Esophagus squamous epithelium (tissue), 5 donors: ENCODE measurements around the gene PODXL. TPM values are rescaled to one million over a fixed set of nuclear protein-coding genes. Genes with fewer than 3 reads are reported as not detected.

ENCODE experiments used
- DNase-seq: peaks from one replicate; lab custom pipeline; 2025; lab: John Stamatoyannopoulos, UW
- H3K27ac ChIP-seq, 4 donors: fragments of 200-600 bp; sonication (generic); one replicate each; pipeline ENCODE4 v1.5.1; 2016 to 2019; ENCODE audit warnings: mild to moderate bottlenecking in 1 of 4
- H3K27me3 ChIP-seq, 4 donors: fragments of 200-600 bp; sonication (generic); 1 replicate in 3 of 4; 2 replicates in 1 of 4; pipeline versions ENCODE4 v1.5.1 to v1.6.0; 2017 to 2021; ENCODE audit warnings: antibody characterized with exemption in 1 of 4
- H3K36me3 ChIP-seq, 3 donors: fragments of 200-600 bp; sonication (generic); one replicate each; pipeline ENCODE4 v1.5.1; 2016 to 2019
- H3K4me1 ChIP-seq, 3 donors: fragments of 200-600 bp; sonication (generic); one replicate each; pipeline ENCODE4 v1.5.1; 2017 to 2019
- H3K4me3 ChIP-seq, 4 donors: fragments of 200-600 bp; sonication (generic); 1 replicate in 3 of 4; 2 replicates in 1 of 4; pipeline ENCODE4 v1.5.1; 2016 to 2019; ENCODE audit warnings: mild to moderate bottlenecking in 2 of 4, moderate library complexity in 1 of 4
- H3K9me3 ChIP-seq, 3 donors: fragments of 200-600 bp; sonication (generic); one replicate each; pipeline ENCODE4 v1.5.1; 2016 to 2019
- CTCF ChIP-seq, 6 experiments: fragments of 450-650 bp in 4 of 6; fragments of 200-600 bp in 2 of 6; sonication (generic) in 2 of 6; IDR thresholded peaks; one replicate each; pipeline ENCODE4 v1.5.1; 2016 to 2019; ENCODE audit warnings: antibody characterized with exemption in 6 of 6, mild to moderate bottlenecking in 4 of 6, moderate library complexity in 4 of 6
- POLR2A ChIP-seq, 4 donors: fragments of 450-650 bp; IDR thresholded peaks; one replicate each; pipeline ENCODE4 v1.6.1; 2017; ENCODE audit warnings: antibody characterized with exemption in 4 of 4, mild to moderate bottlenecking in 4 of 4, moderate library complexity in 3 of 4
- WGBS, 2 donors: methylation state at CpG; one replicate each; pipeline ENCODE4 v1.1.5; 2018; 5-methylcytosine and 5-hydroxymethylcytosine counted together
- intact Hi-C: fragments of 100-400 bp; cut with DNase I; formaldehyde crosslinking; loops from one replicate; pipeline ENCODE4 v1.15.0; 2022
- total RNA-seq, 4 donors: library from RNA; depleted of rRNA; stranded (reverse); fragments of >200 nt; gene quantifications; one replicate each; pipeline ENCODE4 v1.1.0, GENCODE V29; 2016
- donor health status: DM: yes; HTN: yes; CAD: no.

The PODXL gene
- total RNA-seq, 4 donors from 2014 or later: 5.0 to 22.3 (median 7.6) TPM

- no peaks in the 10 kb centered on the region for H3K36me3 ChIP-seq
- no peak overlapping the region for H3K4me3 ChIP-seq
- intact Hi-C loops: no loop called here
- peaks cover 0 to 23% (median 3%) of the 10 kb centered on the region in 3 donors for H3K4me1 ChIP-seq
- peaks cover 0 to 9% (median 0%) of the 10 kb centered on the region in 4 donors for H3K27me3 ChIP-seq
- H3K27ac ChIP-seq: no peak overlapping the region
- no peaks in the 10 kb centered on the region for H3K9me3 ChIP-seq
- DNase-seq: no peak
- WGBS, 2 donors: 74 to 76% methylated on average over 13 to 14 of the region's 15 CpGs
- no peak for TF ChIP-seq POLR2A (IDR thresholded peaks at IDR 0.05)
Observed at GRCh38 chr7:131511774-131512535, 44.5 kb downstream of the PODXL start.

GRCh38 chr7:131511071-131511470 is 45.4 kb downstream of the PODXL start:
- Histone ChIP-seq H3K27ac (no peak overlapping the region), H3K36me3 (no peaks in the 10 kb centered on the region), H3K9me3 (no peaks in the 10 kb centered on the region), H3K4me3 (no peak overlapping the region), H3K27me3 (peaks cover 0 to 9% (median 0%) of the 10 kb centered on the region in 4 donors), H3K4me1 (peaks cover 0 to 23% (median 3%) of the 10 kb centered on the region in 3 donors)
- no peak for TF ChIP-seq CTCF (IDR thresholded peaks at IDR 0.05)
- no peak for TF ChIP-seq POLR2A (IDR thresholded peaks at IDR 0.05)
- DNase-seq: no peak
- intact Hi-C loops: no loop called here
- 69 to 100% methylated on average over 2 to 8 of the region's 9 CpGs for WGBS, 2 donors

- Histone ChIP-seq H3K9me3 (no peaks in the 10 kb centered on the region), H3K27ac (no peak overlapping the region), H3K4me1 (peaks cover 0 to 23% (median 3%) of the 10 kb centered on the region in 3 donors), H3K4me3 (no peak overlapping the region), H3K36me3 (no peaks in the 10 kb centered on the region), H3K27me3 (peaks cover 0 to 9% (median 0%) of the 10 kb centered on the region in 4 donors)
- intact Hi-C loops: loop anchor here (5.0 kb wide), 1 partner anchor 148 kb away; no protein-coding TSS in a partner anchor
- no peak for TF ChIP-seq POLR2A (IDR thresholded peaks at IDR 0.05)
- TF ChIP-seq CTCF (IDR thresholded peaks at IDR 0.05): no peak
- no peak for DNase-seq
- 88 to 89% methylated on average over 4 to 5 of the region's 8 CpGs for WGBS, 2 donors
Observed at GRCh38 chr7:131509781-131510180, 46.6 kb downstream of the PODXL start.

DNA sequence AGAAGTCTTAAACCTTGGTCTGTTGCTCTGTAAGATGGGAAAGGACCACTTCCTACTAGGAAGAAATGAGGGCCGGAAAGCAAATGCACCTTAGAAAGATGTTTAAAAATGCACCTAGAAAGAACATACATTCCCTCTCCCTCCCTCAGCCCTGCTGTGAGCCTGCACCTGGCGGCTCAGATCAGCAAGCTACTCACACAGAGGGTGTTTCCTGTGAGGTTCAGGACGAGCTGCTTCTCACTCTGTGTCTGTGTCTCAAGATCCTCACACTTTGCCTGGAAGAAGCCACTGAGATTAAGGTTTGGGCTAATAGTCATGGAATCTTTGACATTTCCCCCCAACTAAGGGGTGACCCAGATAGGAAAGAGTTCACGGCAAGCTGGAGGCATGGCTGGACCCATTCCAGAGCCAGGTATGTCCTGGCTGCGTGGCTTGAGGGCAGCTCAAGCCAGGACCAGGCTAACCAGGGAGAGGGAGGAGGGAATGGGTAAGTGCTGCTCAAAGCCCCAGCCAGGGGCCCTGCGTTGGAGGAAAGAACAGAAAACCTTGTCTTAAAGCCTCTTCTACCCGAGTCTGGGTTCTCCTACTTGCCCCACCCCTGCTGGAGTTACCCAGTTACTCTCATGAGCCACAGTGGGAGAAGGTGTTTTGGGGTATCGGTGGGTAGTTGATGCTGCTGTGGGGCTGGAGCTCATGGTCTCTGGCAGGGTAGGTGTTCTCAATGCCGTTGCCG is 47.5 kb downstream of the PODXL start:
- no peak overlapping the region for H3K4me3 ChIP-seq
- no peak overlapping the region for H3K27ac ChIP-seq
- intact Hi-C loops: loop anchor here (5.0 kb wide), 1 partner anchor 148 kb away; no protein-coding TSS in a partner anchor
- TF ChIP-seq POLR2A (IDR thresholded peaks at IDR 0.05) (no peak), CTCF (IDR thresholded peaks at IDR 0.05) (no peak)
- no peak for DNase-seq
- peaks cover 0 to 9% (median 0%) of the 10 kb centered on the region in 4 donors for H3K27me3 ChIP-seq
- no peaks in the 10 kb centered on the region for H3K9me3 ChIP-seq
- H3K4me1 ChIP-seq: peaks cover 0 to 25% (median 3%) of the 10 kb centered on the region in 3 donors
- no peaks in the 10 kb centered on the region for H3K36me3 ChIP-seq
- WGBS, 2 donors: 71 to 79% methylated on average over 6 to 7 of the region's 10 CpGs

DNA sequence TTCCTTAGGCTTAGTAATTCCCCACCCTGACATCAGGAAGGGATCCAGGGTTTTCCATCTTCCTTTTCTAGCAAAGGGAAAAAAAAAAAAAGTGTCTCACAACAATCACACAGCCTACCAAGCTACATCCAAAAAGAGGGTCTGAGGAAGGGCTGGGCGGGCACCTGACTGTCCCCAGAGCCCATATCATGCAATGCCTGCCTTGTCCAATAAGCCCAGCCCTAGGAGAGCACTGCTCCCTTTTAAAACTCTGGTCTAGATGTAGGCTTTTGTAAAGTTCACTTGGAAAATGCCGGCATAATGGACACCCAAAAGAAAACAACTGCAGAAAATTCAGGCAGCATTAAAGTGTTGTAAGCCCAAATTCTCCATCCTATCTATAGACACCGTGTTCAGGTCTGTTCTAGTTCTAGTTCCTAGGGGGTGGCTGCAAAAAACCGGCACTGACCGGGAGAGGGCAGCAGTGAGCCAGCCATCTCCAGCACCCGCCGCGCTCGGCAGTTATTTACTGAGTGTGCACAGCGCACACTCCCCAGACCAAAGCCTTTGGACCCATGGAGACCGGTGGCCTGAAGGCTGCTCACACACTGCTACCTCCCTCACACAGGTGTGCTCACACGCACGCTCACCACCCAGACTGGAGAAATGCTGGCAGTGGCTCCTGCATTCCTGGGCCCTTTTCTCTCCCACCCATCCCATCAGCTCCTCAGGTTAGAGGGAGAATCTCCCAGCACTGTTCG is 48.7 kb downstream of the PODXL start:
- TF ChIP-seq CTCF (IDR thresholded peaks at IDR 0.05): peak; percentile 84 to 93 (median 86)
- TF ChIP-seq POLR2A (IDR thresholded peaks at IDR 0.05): no peak
- Histone ChIP-seq H3K36me3 (no peaks in the 10 kb centered on the region), H3K4me1 (peaks cover 0 to 27% (median 12%) of the 10 kb centered on the region in 3 donors), H3K9me3 (no peaks in the 10 kb centered on the region), H3K4me3 (no peak overlapping the region), H3K27ac (no peak overlapping the region), H3K27me3 (peaks cover 0 to 9% (median 0%) of the 10 kb centered on the region in 4 donors)
- intact Hi-C loops: loop anchor here (5.0 kb wide), 1 partner anchor 150 kb away; no protein-coding TSS in a partner anchor
- WGBS, 2 donors: 18 to 29% methylated on average over 6 to 8 of the region's 14 CpGs
- peak; percentile 15 for DNase-seq
